IMR-90 (cell line): ENCODE measurements around the gene PLAAT1. TPM values are rescaled to one million over a fixed set of nuclear protein-coding genes. Genes with fewer than 3 reads are reported as not detected.

ENCODE experiments used
- ATAC-seq: fragments of 200-7000 bp; cut with Tn5 transposase; 2 replicates; pipeline ENCODE4 v1.9.1; 2020; ENCODE audit warnings: low read depth, mild to moderate bottlenecking, moderate library complexity
- BruUV-seq: library from RNA; stranded (reverse); fragments of 400-500 nt; replicated peaks from 2 replicates; lab custom pipeline; 2021; lab: Mats Ljungman, UMichigan
- CTCF ChIA-PET: fragments of 300-600 bp; formaldehyde crosslinking; extraction: SDS; loops from one replicate; lab custom pipeline; 2021; ENCODE audit warnings: antibody characterized with exemption; lab: Yijun Ruan, JAX
- POLR2A ChIA-PET: fragments of 300-600 bp; sonication (Branson Sonifier 250); formaldehyde crosslinking; loops from one replicate; lab custom pipeline; 2022; ENCODE audit warnings: antibody characterized with exemption; ENCODE audit not compliant: unreplicated experiment; lab: Charles Lee
- DNase-seq: peaks from one replicate; pipeline ENCODE4 v3.0.0; 2013
- H2AFZ ChIP-seq: replicated peaks from 2 replicates; pipeline ENCODE3; 2013; ENCODE audit warnings: low read length, mild to moderate bottlenecking; ENCODE audit not compliant: poor library complexity
- H2AK5ac ChIP-seq: 2 replicates; pipeline ENCODE4 v1.6.1; 2013; ENCODE audit warnings: low read depth, low read length, inconsistent platforms
- H2AK9ac ChIP-seq: replicated peaks from 2 replicates; pipeline ENCODE3; 2013; ENCODE audit warnings: mild to moderate bottlenecking, low read depth, low read length, moderate library complexity; ENCODE audit not compliant: poor library complexity
- H2BK120ac ChIP-seq: 2 replicates; pipeline ENCODE4 v1.6.1; 2013; ENCODE audit warnings: low read depth, low read length, inconsistent platforms
- H2BK15ac ChIP-seq: 3 replicates; pipeline ENCODE4 v1.6.1; 2013; ENCODE audit warnings: low read depth, low read length, inconsistent platforms
- H2BK20ac ChIP-seq: 2 replicates; pipeline ENCODE4 v1.6.1; 2013; ENCODE audit warnings: low read depth, mild to moderate bottlenecking, inconsistent platforms, low read length, moderate library complexity
- H2BK5ac ChIP-seq: 2 replicates; pipeline ENCODE4 v1.6.1; 2013; ENCODE audit warnings: mild to moderate bottlenecking, low read depth, low read length, inconsistent platforms; ENCODE audit not compliant: poor library complexity, severe bottlenecking
- H3K14ac ChIP-seq: replicated peaks from 2 replicates; pipeline ENCODE4 v1.6.1; 2013; ENCODE audit warnings: low read depth, low read length, inconsistent platforms
- H3K18ac ChIP-seq: 2 replicates; pipeline ENCODE4 v1.6.1; 2013; ENCODE audit warnings: low read depth, low read length, control low read depth
- H3K23ac ChIP-seq: 2 replicates; pipeline ENCODE4 v1.6.1; 2013; ENCODE audit warnings: low read depth, low read length, inconsistent platforms
- H3K27ac ChIP-seq: 2 replicates; pipeline ENCODE4 v1.5.1; 2013; ENCODE audit warnings: mild to moderate bottlenecking, control low read depth, low read length; ENCODE audit not compliant: insufficient read depth
- H3K27me3 ChIP-seq: 2 replicates; pipeline ENCODE4 v1.6.1; 2013; ENCODE audit warnings: low read length; ENCODE audit not compliant: control insufficient read depth, insufficient read depth
- H3K36me3 ChIP-seq: 2 replicates; pipeline ENCODE4 v1.6.1; 2013; ENCODE audit warnings: low read length, mixed read lengths; ENCODE audit not compliant: control insufficient read depth, insufficient read depth
- H3K4ac ChIP-seq: 2 replicates; pipeline ENCODE4 v1.6.1; 2013; ENCODE audit warnings: low read depth, low read length, inconsistent platforms
- H3K4me1 ChIP-seq: 2 replicates; pipeline ENCODE4 v1.6.1; 2013; ENCODE audit warnings: low read length, mixed read lengths; ENCODE audit not compliant: control insufficient read depth, insufficient read depth
- H3K4me2 ChIP-seq: 2 replicates; pipeline ENCODE4 v1.6.1; 2013; ENCODE audit warnings: low read depth, mild to moderate bottlenecking, control low read depth, low read length, moderate library complexity
- H3K4me3 ChIP-seq: 2 replicates; pipeline ENCODE4 v1.5.1; 2013; ENCODE audit warnings: low read depth, mild to moderate bottlenecking, control low read depth, low read length, moderate library complexity; ENCODE audit not compliant: insufficient read depth
- H3K56ac ChIP-seq: 2 replicates; pipeline ENCODE4 v1.6.1; 2013; ENCODE audit warnings: low read length, inconsistent platforms; ENCODE audit not compliant: insufficient read depth; ENCODE audit errors: extremely low read depth
- H3K79me1 ChIP-seq, 2 experiments: 2 replicates each; pipeline ENCODE4 v1.6.1; 2013; ENCODE audit warnings: low read length in 2 of 2, inconsistent platforms in 1 of 2, low read depth in 1 of 2
- H3K9ac ChIP-seq: 2 replicates; pipeline ENCODE4 v1.6.1; 2013; ENCODE audit warnings: low read depth, low read length, control low read depth
- H3K9me1 ChIP-seq: 2 replicates; pipeline ENCODE4 v1.6.1; 2013; ENCODE audit warnings: low read length, inconsistent platforms; ENCODE audit not compliant: insufficient read depth
- H3K9me3 ChIP-seq: 2 replicates; pipeline ENCODE4 v1.6.1; 2013; ENCODE audit warnings: low read length; ENCODE audit not compliant: control insufficient read depth, insufficient read depth
- H4K20me1 ChIP-seq: 2 replicates; pipeline ENCODE4 v1.6.1; 2013; ENCODE audit warnings: low read length, inconsistent platforms; ENCODE audit not compliant: insufficient read depth
- H4K5ac ChIP-seq: 2 replicates; pipeline ENCODE4 v1.6.1; 2013; ENCODE audit warnings: mild to moderate bottlenecking, low read depth, low read length, control low read depth
- H4K8ac ChIP-seq, 2 experiments: 2 replicates each; pipeline ENCODE4 v1.6.1; 2013; ENCODE audit warnings: low read depth in 2 of 2, low read length in 2 of 2, control low read depth in 1 of 2, inconsistent platforms in 1 of 2
- H4K91ac ChIP-seq: 2 replicates; pipeline ENCODE4 v1.6.1; 2013; ENCODE audit warnings: low read depth, low read length, inconsistent platforms; ENCODE audit not compliant: insufficient read depth
- BHLHE40 ChIP-seq: fragments of 150-350 bp; IDR thresholded peaks from 2 replicates; pipeline ENCODE4 v1.6.1; 2016; ENCODE audit warnings: mild to moderate bottlenecking, low read depth, low read length
- CEBPB ChIP-seq: IDR thresholded peaks from 2 replicates; pipeline ENCODE4 v1.6.1; 2012; ENCODE audit warnings: low read depth, low read length, improper control_type of control experiment
- CHD1 ChIP-seq: IDR thresholded peaks from 2 replicates; pipeline ENCODE4 v1.6.1; 2012; ENCODE audit warnings: low read depth, low read length, improper control_type of control experiment
- ELK1 ChIP-seq: fragments of 150-350 bp; IDR thresholded peaks from 2 replicates; pipeline ENCODE4 v1.6.1; 2016; ENCODE audit warnings: low read depth, mild to moderate bottlenecking, low read length, moderate library complexity, borderline replicate concordance
- FOS ChIP-seq: fragments of 150-350 bp; IDR thresholded peaks from 2 replicates; pipeline ENCODE4 v1.6.1; 2016; ENCODE audit warnings: low read depth, low read length
- MAFK ChIP-seq: IDR thresholded peaks from 2 replicates; pipeline ENCODE4 v1.6.1; 2012; ENCODE audit warnings: low read depth, low read length, improper control_type of control experiment
- MAZ ChIP-seq: IDR thresholded peaks from 2 replicates; pipeline ENCODE4 v1.6.1; 2012; ENCODE audit warnings: low read depth, mild to moderate bottlenecking, low read length, improper control_type of control experiment, moderate library complexity, borderline replicate concordance
- MXI1 ChIP-seq: IDR thresholded peaks from 2 replicates; pipeline ENCODE4 v1.6.1; 2012; ENCODE audit warnings: low read depth, mild to moderate bottlenecking, low read length, moderate library complexity, borderline replicate concordance
- NFE2L2 ChIP-seq: fragments of 150-350 bp; IDR thresholded peaks from 2 replicates; pipeline ENCODE4 v1.6.1; 2016; ENCODE audit warnings: low read depth, mild to moderate bottlenecking, low read length
- POLR2A ChIP-seq: IDR thresholded peaks from 2 replicates; pipeline ENCODE4 v1.6.1; 2012; ENCODE audit warnings: mild to moderate bottlenecking, low read depth, low read length
- RAD21 ChIP-seq: IDR thresholded peaks from 2 replicates; pipeline ENCODE4 v1.6.1; 2012; ENCODE audit warnings: low read length, improper control_type of control experiment
- RCOR1 ChIP-seq: IDR thresholded peaks from 2 replicates; pipeline ENCODE4 v1.6.1; 2012; ENCODE audit warnings: mild to moderate bottlenecking, low read length, improper control_type of control experiment; ENCODE audit not compliant: insufficient replicate concordance
- RFX5 ChIP-seq: IDR thresholded peaks from 2 replicates; pipeline ENCODE4 v1.8.0; 2012; ENCODE audit warnings: low read depth, mild to moderate bottlenecking, low read length, moderate library complexity
- SMC3 ChIP-seq: fragments of 150-350 bp; IDR thresholded peaks from 2 replicates; pipeline ENCODE4 v1.6.1; 2016; ENCODE audit warnings: low read depth, mild to moderate bottlenecking, antibody characterized with exemption, low read length, moderate library complexity
- WGBS, 2 experiments: methylation state at CpG; one replicate each; pipeline versions ENCODE4 v1.1.5 to v1.1.7; 2013; ENCODE audit warnings: missing lambda C conversion rate in 2 of 2; ENCODE audit not compliant: insufficient read length in 1 of 2; ENCODE audit errors: extremely low coverage in 2 of 2; 5-methylcytosine and 5-hydroxymethylcytosine counted together
- dilution Hi-C: fragments of 300-500 bp; cut with HindIII; formaldehyde crosslinking; loops from one replicate; pipeline ENCODE4 v1.14.3; 2018; ENCODE audit warnings: low sequenced_read_pairs; ENCODE audit not compliant: unreplicated experiment
- in situ Hi-C: fragments of 300-500 bp; cut with MboI; formaldehyde crosslinking; loops from 3 replicates; pipeline ENCODE4 v1.14.3; 2019; ENCODE audit warnings: low sequenced_read_pairs, inconsistent platforms, mixed read lengths
- intact Hi-C: fragments of 100-400 bp; cut with micrococcal nuclease; formaldehyde crosslinking; loops from 2 replicates; pipeline ENCODE4 v1.10.0; 2022
- polyA plus RNA-seq, 3 experiments: library from polyadenylated mRNA; depleted of rRNA; stranded (reverse); fragments of >200 nt; gene quantifications; 2 replicates each; pipeline ENCODE4 v1.2.3, GENCODE V29; 2012; ENCODE audit warnings: low replicate concordance in 1 of 3
- total RNA-seq: library from RNA; depleted of rRNA; stranded (reverse); fragments of >200 nt; gene quantifications from 2 replicates; pipeline ENCODE4 v1.2.3, GENCODE V29; 2012
- TF ChIP-seq, protein P1 (sequence below): fragments of 150-350 bp; IDR thresholded peaks from 2 replicates; pipeline ENCODE4 v1.6.1; 2017; ENCODE audit warnings: mild to moderate bottlenecking, antibody characterized with exemption, low read length, low read depth
- TF ChIP-seq, protein P2 (sequence below): conservative IDR thresholded peaks from 2 replicates; pipeline ENCODE4 v1.5.1; 2012; ENCODE audit warnings: mild to moderate bottlenecking, low read depth, low read length, improper control_type of control experiment

Gene PLAAT1
- total and polyA plus RNA-seq, 2 of the 4 experiments (the other 2 are of a cell fraction) = 0.54 to 0.68 TPM

- in situ Hi-C loops = no loop called here
- no peak overlapping the region for H3K27ac ChIP-seq
- H2AK5ac ChIP-seq = no peak overlapping the region
- H3K9me3 ChIP-seq = peaks cover 2% of the 10 kb centered on the region; the same call in 1 of the 2 replicates
- ChIA-PET CTCF (no interaction called here), POLR2A (no interaction called here)
- no peak overlapping the region for H2BK15ac ChIP-seq
- no peak overlapping the region for H3K9ac ChIP-seq
- H3K4me1 ChIP-seq = no peaks in the 10 kb centered on the region
- no peak for TF ChIP-seq CHD1
- TF ChIP-seq, protein P1, sequence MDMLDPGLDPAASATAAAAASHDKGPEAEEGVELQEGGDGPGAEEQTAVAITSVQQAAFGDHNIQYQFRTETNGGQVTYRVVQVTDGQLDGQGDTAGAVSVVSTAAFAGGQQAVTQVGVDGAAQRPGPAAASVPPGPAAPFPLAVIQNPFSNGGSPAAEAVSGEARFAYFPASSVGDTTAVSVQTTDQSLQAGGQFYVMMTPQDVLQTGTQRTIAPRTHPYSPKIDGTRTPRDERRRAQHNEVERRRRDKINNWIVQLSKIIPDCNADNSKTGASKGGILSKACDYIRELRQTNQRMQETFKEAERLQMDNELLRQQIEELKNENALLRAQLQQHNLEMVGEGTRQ = no peak
- no peak for TF ChIP-seq RFX5
- TF ChIP-seq POLR2A = no peak
- no peak for TF ChIP-seq ELK1
- no peak for TF ChIP-seq FOS
- no peak for TF ChIP-seq NFE2L2
- TF ChIP-seq RCOR1 = no peak
- no peak for TF ChIP-seq BHLHE40
- no peak for TF ChIP-seq MAZ
- no peak for TF ChIP-seq SMC3
- no peak for TF ChIP-seq MXI1
- TF ChIP-seq, protein P2, sequence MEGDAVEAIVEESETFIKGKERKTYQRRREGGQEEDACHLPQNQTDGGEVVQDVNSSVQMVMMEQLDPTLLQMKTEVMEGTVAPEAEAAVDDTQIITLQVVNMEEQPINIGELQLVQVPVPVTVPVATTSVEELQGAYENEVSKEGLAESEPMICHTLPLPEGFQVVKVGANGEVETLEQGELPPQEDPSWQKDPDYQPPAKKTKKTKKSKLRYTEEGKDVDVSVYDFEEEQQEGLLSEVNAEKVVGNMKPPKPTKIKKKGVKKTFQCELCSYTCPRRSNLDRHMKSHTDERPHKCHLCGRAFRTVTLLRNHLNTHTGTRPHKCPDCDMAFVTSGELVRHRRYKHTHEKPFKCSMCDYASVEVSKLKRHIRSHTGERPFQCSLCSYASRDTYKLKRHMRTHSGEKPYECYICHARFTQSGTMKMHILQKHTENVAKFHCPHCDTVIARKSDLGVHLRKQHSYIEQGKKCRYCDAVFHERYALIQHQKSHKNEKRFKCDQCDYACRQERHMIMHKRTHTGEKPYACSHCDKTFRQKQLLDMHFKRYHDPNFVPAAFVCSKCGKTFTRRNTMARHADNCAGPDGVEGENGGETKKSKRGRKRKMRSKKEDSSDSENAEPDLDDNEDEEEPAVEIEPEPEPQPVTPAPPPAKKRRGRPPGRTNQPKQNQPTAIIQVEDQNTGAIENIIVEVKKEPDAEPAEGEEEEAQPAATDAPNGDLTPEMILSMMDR = no peak
- no peak for TF ChIP-seq MAFK
- no peak for TF ChIP-seq RAD21
- TF ChIP-seq CEBPB = no peak
- intact Hi-C loops = no loop called here
- H2BK20ac ChIP-seq = no peak overlapping the region
- ATAC-seq = no peak
- dilution Hi-C loops = no loop called here
- H3K4me3 ChIP-seq = no peak overlapping the region
- no peak for DNase-seq
- WGBS, 2 experiments = no CpG with 5 or more reads among the region's 2 CpGs
- BruUV-seq = no TSS peak
- no peak overlapping the region for H3K23ac ChIP-seq
- H3K14ac ChIP-seq = no peak overlapping the region
- no peak overlapping the region for H2BK5ac ChIP-seq
- no peaks in the 10 kb centered on the region for H3K9me1 ChIP-seq
- no peak overlapping the region for H3K4ac ChIP-seq
- no peak overlapping the region for H4K5ac ChIP-seq
- no peak overlapping the region for H4K91ac ChIP-seq
- H3K56ac ChIP-seq = no peak overlapping the region
- no peaks in the 10 kb centered on the region for H3K79me1 ChIP-seq
- no peak overlapping the region for H2BK120ac ChIP-seq
- no peak overlapping the region for H3K4me2 ChIP-seq
- H4K20me1 ChIP-seq = no peaks in the 10 kb centered on the region
- H3K18ac ChIP-seq = no peak overlapping the region
- no peak overlapping the region for H2AFZ ChIP-seq
- no peaks in the 10 kb centered on the region for H3K27me3 ChIP-seq
- no peaks in the 10 kb centered on the region for H3K36me3 ChIP-seq
- no peak overlapping the region for H4K8ac ChIP-seq
- H2AK9ac ChIP-seq = no peak overlapping the region
Observed at GRCh38 chr3:193248848-193249468, 7.9 kb downstream of the PLAAT1 start.
